Transverse colon (tissue), 4 donors: ENCODE results near the gene NQO2. TPM values are rescaled to one million over a fixed set of nuclear protein-coding genes. Genes with fewer than 3 reads are reported as not detected.
A peak's percentile ranks its signal among the peaks of the same experiment; 100 is the strongest.

Experiments
- DNase-seq: peaks from one replicate; pipeline ENCODE4 v3.0.0-alpha.2; 2019
- H3K27ac ChIP-seq, 4 donors: fragments of 200-600 bp; sonication (generic); 2 replicates each; pipeline ENCODE4 v1.5.1; 2016 to 2018; ENCODE audit warnings: inconsistent platforms in 4 of 4
- H3K27me3 ChIP-seq: fragments of 200-600 bp; sonication (generic); 2 replicates; pipeline ENCODE4 v1.5.1; 2017; ENCODE audit warnings: inconsistent platforms
- H3K36me3 ChIP-seq, 4 donors: fragments of 200-600 bp; sonication (generic); 2 replicates each; pipeline ENCODE4 v1.5.1; 2017 to 2019; ENCODE audit warnings: inconsistent platforms in 4 of 4
- H3K4me1 ChIP-seq, 4 donors: fragments of 200-600 bp; sonication (generic); 2 replicates each; pipeline ENCODE4 v1.5.1; 2017 to 2020; ENCODE audit warnings: inconsistent platforms in 4 of 4
- H3K4me3 ChIP-seq, 4 donors: fragments of 200-600 bp; sonication (generic); 1 replicate in 1 of 4; 2 replicates in 3 of 4; pipeline versions ENCODE4 v1.5.1 to v1.6.1; 2017 to 2019; ENCODE audit warnings: inconsistent platforms in 4 of 4
- H3K9me3 ChIP-seq, 2 donors: fragments of 200-600 bp; sonication (generic); 2 replicates each; pipeline ENCODE4 v1.5.1; 2017 to 2019; ENCODE audit warnings: inconsistent platforms in 2 of 2
- CTCF ChIP-seq, 5 experiments: fragments of 200-600 bp in 3 of 5; fragments of 450-650 bp in 2 of 5; sonication (generic) in 3 of 5; IDR thresholded peaks; 1 replicate in 2 of 5; 2 replicates in 3 of 5; pipeline ENCODE4 v1.5.1; 2016 to 2017; ENCODE audit warnings: antibody characterized with exemption in 5 of 5, inconsistent platforms in 3 of 5, mild to moderate bottlenecking in 2 of 5, moderate library complexity in 1 of 5
- EP300 ChIP-seq: sonication (generic); formaldehyde crosslinking; IDR thresholded peaks from one replicate; pipeline ENCODE4 v1.6.1; 2017; ENCODE audit warnings: antibody characterized with exemption, low read depth
- POLR2A ChIP-seq: fragments of 450-650 bp; IDR thresholded peaks from one replicate; pipeline ENCODE4 v1.6.1; 2016; ENCODE audit warnings: antibody characterized with exemption, mild to moderate bottlenecking, moderate library complexity
- POLR2AphosphoS5 ChIP-seq, 3 donors: sonication (generic); formaldehyde crosslinking; IDR thresholded peaks; one replicate each; pipeline ENCODE4 v1.6.1; 2016; ENCODE audit warnings: antibody characterized with exemption in 3 of 3
- WGBS, 2 donors: methylation state at CpG; one replicate each; pipeline ENCODE4 v1.1.5; 2018; ENCODE audit warnings: low coverage in 1 of 2; 5-methylcytosine and 5-hydroxymethylcytosine counted together
- in situ Hi-C, 4 donors: fragments of 200-750 bp; cut with MboI; loops; one replicate each; pipeline versions ENCODE4 v1.15.0 to v1.15.1; 2017; ENCODE audit warnings: low sequenced_read_pairs in 3 of 4, low pct_ligation_motif_present in 1 of 4, low pct_unique_long_range_greater_than_20kb in 1 of 4
- intact Hi-C: fragments of 100-400 bp; cut with DNase I; formaldehyde crosslinking; loops from one replicate; pipeline ENCODE4 v1.15.1; 2023; ENCODE audit warnings: low total_unique reads
- total RNA-seq, 4 donors: library from RNA; depleted of rRNA; stranded (reverse); fragments of >200 nt; gene quantifications; one replicate each; pipeline ENCODE4 v1.1.0, GENCODE V29; 2016

The NQO2 gene, protein sequence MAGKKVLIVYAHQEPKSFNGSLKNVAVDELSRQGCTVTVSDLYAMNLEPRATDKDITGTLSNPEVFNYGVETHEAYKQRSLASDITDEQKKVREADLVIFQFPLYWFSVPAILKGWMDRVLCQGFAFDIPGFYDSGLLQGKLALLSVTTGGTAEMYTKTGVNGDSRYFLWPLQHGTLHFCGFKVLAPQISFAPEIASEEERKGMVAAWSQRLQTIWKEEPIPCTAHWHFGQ
- total RNA-seq, result 1 to 10 TPM in 3 of 4 donors, under 1 TPM in 1; 1.00 to 9.7 (median 7.2) TPM

GRCh38 chr6:2999618-3000557, at the start of gene NQO2:
TSS of gene NQO2 (plus strand) at chr6:2999894. CDS start at chr6:3006553, 6,659 bp downstream.
- no peaks in the 10 kb centered on the region for H3K27me3 ChIP-seq
- in situ Hi-C loops (loop anchor here (5.0 to 10.0 kb wide), 3 partner anchors 52 to 245 kb away; no protein-coding TSS in a partner anchor), intact Hi-C loops (no loop called here)
- peaks cover 0 to 6% (median 0%) of the 10 kb centered on the region in 4 donors for H3K36me3 ChIP-seq
- TF ChIP-seq CTCF (IDR thresholded peaks at IDR 0.05) (peak in 1 of 5 experiments; percentile 25), POLR2A (peak; percentile 89), EP300 (no peak), POLR2AphosphoS5 (IDR thresholded peaks at IDR 0.05) (peak; percentile 86 to 89 (median 89))
- H3K4me1 ChIP-seq, result peaks cover 9 to 24% (median 19%) of the 10 kb centered on the region in 4 donors
- peak within 1 kb of the TSS; percentile 86 to 88 (median 87) for H3K27ac ChIP-seq
- DNase-seq, result peak; percentile 96
- H3K4me3 ChIP-seq, result peak within 1 kb of the TSS; percentile 59 to 77 (median 70)
- WGBS, 2 donors, result 5% methylated on average over 65 of the region's 87 CpGs; no CpG with 5 or more reads in 1 of the 2 donors
- H3K9me3 ChIP-seq, result no peaks in the 10 kb centered on the region

GRCh38 chr6:2950713-2951112, 49.0 kb upstream of the NQO2 start:
- 87 to 89% methylated on average over 11 to 12 of the region's 12 CpGs for WGBS, 2 donors
- Histone ChIP-seq H3K36me3 (peaks cover 0 to 24% (median 5%) of the 10 kb centered on the region in 4 donors), H3K4me1 (peaks cover 0 to 15% (median 6%) of the 10 kb centered on the region in 4 donors), H3K4me3 (no peak overlapping the region), H3K27me3 (no peaks in the 10 kb centered on the region), H3K27ac (no peak overlapping the region), H3K9me3 (no peaks in the 10 kb centered on the region)
- no peak for TF ChIP-seq POLR2A
- TF ChIP-seq EP300, result no peak
- no peak for TF ChIP-seq CTCF (IDR thresholded peaks at IDR 0.05)
- no peak for TF ChIP-seq POLR2AphosphoS5 (IDR thresholded peaks at IDR 0.05)
- intact Hi-C loops, result loop anchor here (5.0 kb wide), 1 partner anchor 37 kb away; no protein-coding TSS in a partner anchor
- DNase-seq, result no peak
- in situ Hi-C loops, result no loop called here

- peaks cover 0 to 29% (median 7%) of the 10 kb centered on the region in 4 donors for H3K36me3 ChIP-seq
- TF ChIP-seq POLR2AphosphoS5 (IDR thresholded peaks at IDR 0.05) (no peak), EP300 (no peak), POLR2A (no peak), CTCF (IDR thresholded peaks at IDR 0.05) (no peak)
- in situ Hi-C loops (no loop called here), intact Hi-C loops (loop anchor here (5.0 kb wide), 1 partner anchor 36 kb away; no protein-coding TSS in a partner anchor)
- peak overlapping the region; percentile 75 to 81 (median 76) for H3K27ac ChIP-seq
- H3K27me3 ChIP-seq, result no peaks in the 10 kb centered on the region
- H3K9me3 ChIP-seq, result no peaks in the 10 kb centered on the region
- no peak overlapping the region for H3K4me3 ChIP-seq
- peaks cover 0 to 15% (median 6%) of the 10 kb centered on the region in 4 donors for H3K4me1 ChIP-seq
- WGBS, 2 donors, result 78 to 80% methylated on average over 3 to 8 of the region's 8 CpGs
- DNase-seq, result no peak
These were observed 48.0 kb upstream of the NQO2 start for GRCh38 chr6:2951728-2952127.
